PC-9 (cell line): ENCODE measurements around the gene PAN3. TPM values are rescaled to one million over a fixed set of nuclear protein-coding genes. Genes with fewer than 3 reads are reported as not detected.
"Not testable (repeated sequence)": the region's sequence is repeated elsewhere in the genome, so short reads cannot be mapped to it uniquely, and the experiment has no call there.

Source experiments
- BruUV-seq: library from RNA; stranded (reverse); fragments of 400-500 nt; replicated peaks from 2 replicates; lab custom pipeline; 2021; lab: Mats Ljungman, UMichigan
- CTCF ChIA-PET: fragments of 300-600 bp; sonication (Branson Sonifier 250); formaldehyde crosslinking; loops from one replicate; lab custom pipeline; 2022; ENCODE audit warnings: antibody characterized with exemption; lab: Charles Lee
- POLR2A ChIA-PET: fragments of 300-600 bp; sonication (Branson Sonifier 250); formaldehyde crosslinking; loops from one replicate; lab custom pipeline; 2022; ENCODE audit warnings: antibody characterized with exemption; ENCODE audit not compliant: unreplicated experiment; lab: Charles Lee
- DNase-seq, 2 experiments: peaks; one replicate each; pipeline versions ENCODE4 v3.0.0 to v3.0.0-alpha.2; 2015 to 2022; ENCODE audit warnings: mixed read lengths in 1 of 2
- H2AFZ ChIP-seq: fragments of 200-600 bp; sonication (generic); 2 replicates; pipeline ENCODE4 v1.8.1; 2017; ENCODE audit warnings: antibody characterized with exemption
- H3F3A ChIP-seq: fragments of 200-600 bp; sonication (generic); 2 replicates; pipeline ENCODE4 v1.8.1; 2017; ENCODE audit warnings: antibody characterized with exemption, mild to moderate bottlenecking, low read depth; ENCODE audit not compliant: insufficient read depth
- H3K27ac ChIP-seq: fragments of 200-600 bp; sonication (generic); 2 replicates; pipeline ENCODE4 v1.6.1; 2016; ENCODE audit warnings: mixed run types
- H3K27me3 ChIP-seq: fragments of 200-600 bp; sonication (generic); 2 replicates; pipeline ENCODE4 v1.6.1; 2016; ENCODE audit warnings: low read depth, mixed run types; ENCODE audit not compliant: insufficient read depth
- H3K36me3 ChIP-seq: fragments of 200-600 bp; sonication (generic); 2 replicates; pipeline ENCODE4 v1.6.1; 2016; ENCODE audit warnings: low read depth, mixed run types
- H3K4me1 ChIP-seq: fragments of 200-600 bp; sonication (generic); replicated peaks from 2 replicates; pipeline ENCODE4 v1.6.1; 2016; ENCODE audit warnings: mixed run types; ENCODE audit not compliant: insufficient read depth
- H3K4me2 ChIP-seq: fragments of 200-600 bp; sonication (generic); 2 replicates; pipeline ENCODE4 v1.6.1; 2017; ENCODE audit warnings: mixed run types
- H3K4me3 ChIP-seq: fragments of 200-600 bp; sonication (generic); 2 replicates; pipeline ENCODE4 v1.6.1; 2016; ENCODE audit warnings: mixed run types
- H3K79me2 ChIP-seq: fragments of 200-600 bp; sonication (generic); 2 replicates; pipeline ENCODE4 v1.6.1; 2017; ENCODE audit warnings: low read depth, mixed run types
- H3K9me2 ChIP-seq: fragments of 200-600 bp; sonication (generic); 2 replicates; pipeline ENCODE4 v1.8.1; 2017; ENCODE audit warnings: mild to moderate bottlenecking; ENCODE audit not compliant: insufficient read depth
- H3K9me3 ChIP-seq: fragments of 200-600 bp; sonication (generic); 2 replicates; pipeline ENCODE4 v1.8.1; 2016; ENCODE audit warnings: low read depth; ENCODE audit not compliant: insufficient read depth
- H4K20me1 ChIP-seq: fragments of 200-600 bp; sonication (generic); 2 replicates; pipeline ENCODE4 v1.8.1; 2017; ENCODE audit not compliant: insufficient read depth
- CTCF ChIP-seq: fragments of 200-600 bp; sonication (generic); conservative IDR thresholded peaks from 2 replicates; pipeline ENCODE4 v1.6.1; 2017; ENCODE audit warnings: mixed run types, antibody characterized with exemption, mild to moderate bottlenecking, moderate library complexity
- EZH2 ChIP-seq: fragments of 200-600 bp; sonication (generic); IDR thresholded peaks from 2 replicates; pipeline ENCODE4 v1.8.0; 2017; ENCODE audit warnings: antibody characterized with exemption, low read depth
- intact Hi-C: fragments of 100-400 bp; cut with micrococcal nuclease; formaldehyde crosslinking; loops from one replicate; pipeline ENCODE4 v1.10.0; 2022; ENCODE audit not compliant: unreplicated experiment
- total RNA-seq: library from RNA; stranded (reverse); gene quantifications from 2 replicates; pipeline ENCODE4 v1.2.3, GENCODE V29; 2021

Gene PAN3
- total RNA-seq, 1 experiment from 2014 or later, result 34.6 TPM

- peaks cover 11% of the 10 kb centered on the region; the same call in 1 of the 2 replicates for H3F3A ChIP-seq
- peaks cover 91% of the 10 kb centered on the region for H3K79me2 ChIP-seq
- H3K27me3 ChIP-seq, result no peaks in the 10 kb centered on the region
- H3K4me2 ChIP-seq, result peak overlapping the region; percentile 92
- peak overlapping the region; percentile 93 for H3K4me3 ChIP-seq
- H3K27ac ChIP-seq, result peak overlapping the region; percentile 78
- intact Hi-C loops, result no loop called here
- peaks cover 3% of the 10 kb centered on the region; the same call in 1 of the 2 replicates for H3K36me3 ChIP-seq
- H4K20me1 ChIP-seq, result peaks cover 52% of the 10 kb centered on the region
- CTCF ChIA-PET, result no interaction called here
- BruUV-seq, result no TSS peak
- no peaks in the 10 kb centered on the region for H3K9me2 ChIP-seq
- peak in 1 of 2 experiments; percentile 72 for DNase-seq
- H2AFZ ChIP-seq, result no peak overlapping the region
- no peaks in the 10 kb centered on the region for H3K9me3 ChIP-seq
- H3K4me1 ChIP-seq, result peaks cover 35% of the 10 kb centered on the region
- POLR2A ChIA-PET, result no interaction called here
- TF ChIP-seq CTCF (no peak), EZH2 (no peak)
Measured at GRCh38 chr13:28140433-28141125, 2.2 kb downstream of the PAN3 start.

GRCh38 chr13:28141542-28141941, 3.2 kb downstream of the PAN3 start:
- H3K9me2 ChIP-seq, H3K36me3 ChIP-seq, H3K27me3 ChIP-seq, CTCF ChIA-PET, H3K27ac ChIP-seq, H3K9me3 ChIP-seq, BruUV-seq, H2AFZ ChIP-seq, intact Hi-C loops, POLR2A ChIA-PET, DNase-seq, H3K4me3 ChIP-seq: not testable (repeated sequence)
- peaks cover 11% of the 10 kb centered on the region; the same call in 1 of the 2 replicates for H3F3A ChIP-seq
- peaks cover 35% of the 10 kb centered on the region for H3K4me1 ChIP-seq
- peak overlapping the region; percentile 92 for H3K4me2 ChIP-seq
- H3K79me2 ChIP-seq, result peaks cover 94% of the 10 kb centered on the region
- peaks cover 56% of the 10 kb centered on the region for H4K20me1 ChIP-seq

- BruUV-seq, result no TSS peak
- Histone ChIP-seq H3K4me3 (no peak overlapping the region), H4K20me1 (peaks cover 67% of the 10 kb centered on the region), H3K79me2 (peaks cover 100% of the 10 kb centered on the region), H3K9me3 (no peaks in the 10 kb centered on the region), H2AFZ (no peak overlapping the region), H3K9me2 (no peaks in the 10 kb centered on the region), H3K4me1 (peaks cover 35% of the 10 kb centered on the region), H3F3A (peaks cover 4% of the 10 kb centered on the region; the same call in 1 of the 2 replicates), H3K36me3 (peaks cover 3% of the 10 kb centered on the region; the same call in 1 of the 2 replicates), H3K27me3 (no peaks in the 10 kb centered on the region), H3K4me2 (no peak overlapping the region), H3K27ac (no peak overlapping the region)
- TF ChIP-seq CTCF (no peak), EZH2 (no peak)
- DNase-seq, result no peak
- POLR2A ChIA-PET, result no interaction called here
- CTCF ChIA-PET, result no interaction called here
- intact Hi-C loops, result no loop called here
Measured at GRCh38 chr13:28145049-28145448, 6.7 kb downstream of the PAN3 start.
